NCI-H1694 (cell line): ENCODE measurements around the gene DNASE2.

Experiments used
- DNase-seq: peaks from one replicate; lab custom pipeline; 2025; lab: John Stamatoyannopoulos, UW

The DNASE2 gene

GRCh38 chr19:12886969-12887747 is 5.9 kb upstream of the DNASE2 start, which contains the start of gene KLF1:
KLF1 (minus strand) TSS chr19:12887201; CDS start chr19:12887140, 61 bp downstream.
- DNase-seq = no peak

- no peak for DNase-seq
These were observed 5.4 kb upstream of the DNASE2 start for GRCh38 chr19:12886651-12886968.

- DNase-seq = no peak
These were observed 4.8 kb upstream of the DNASE2 start for GRCh38 chr19:12885749-12886650.

- peak; percentile 38 for DNase-seq
These were observed 3.9 kb upstream of the DNASE2 start for GRCh38 chr19:12884926-12885748.

GRCh38 chr19:12884627-12884925 is 3.3 kb upstream of the DNASE2 start:
- DNase-seq = no peak

- no peak for DNase-seq
These were observed 3.0 kb upstream of the DNASE2 start for GRCh38 chr19:12884202-12884601.

GRCh38 chr19:12882589-12882988 is 1.3 kb upstream of the DNASE2 start:
- no peak for DNase-seq

GRCh38 chr19:12880551-12881171 is 588 bp downstream of the DNASE2 start:
- DNase-seq = no peak

- DNase-seq = no peak
These were observed 6.2 kb downstream of the DNASE2 start for GRCh38 chr19:12875086-12875485.

GRCh38 chr19:12873891-12874745 is 7.1 kb downstream of the DNASE2 start:
- no peak for DNase-seq

- DNase-seq = peak; percentile 12
These were observed 8.0 kb downstream of the DNASE2 start for GRCh38 chr19:12872941-12873890.

- DNase-seq = no peak
These were observed 9.0 kb downstream of the DNASE2 start for GRCh38 chr19:12872255-12872654.

GRCh38 chr19:12871681-12872080 is 9.6 kb downstream of the DNASE2 start:
- DNase-seq = no peak

GRCh38 chr19:12868540-12869112 is 12.6 kb downstream of the DNASE2 start:
- no peak for DNase-seq

GRCh38 chr19:12867120-12868099 is 13.8 kb downstream of the DNASE2 start:
- DNase-seq = no peak

- DNase-seq = no peak
These were observed 14.7 kb downstream of the DNASE2 start for GRCh38 chr19:12866416-12867119.

GRCh38 chr19:12865746-12866415 is 15.4 kb downstream of the DNASE2 start:
- DNase-seq = no peak
